Endothelial cell of umbilical vein (primary cell): ENCODE results near the gene RETREG3. TPM values are rescaled to one million over a fixed set of nuclear protein-coding genes. Genes with fewer than 3 reads are reported as not detected.

Experiments
- BruUV-seq: library from RNA; stranded (reverse); fragments of 400-500 nt; replicated peaks from 2 replicates; lab custom pipeline; 2021; lab: Mats Ljungman, UMichigan
- CTCF ChIA-PET: fragments of 300-600, 350-600 bp; sonication (Branson Sonifier 250); formaldehyde crosslinking; loops from one replicate; lab custom pipeline; 2021; ENCODE audit warnings: antibody characterized with exemption, inconsistent platforms; lab: Charles Lee
- POLR2A ChIA-PET: fragments of 300-600, 350-600 bp; sonication (Branson Sonifier 250); formaldehyde crosslinking; loops from one replicate; lab custom pipeline; 2021; ENCODE audit warnings: antibody characterized with exemption, inconsistent platforms; lab: Charles Lee
- DNase-seq: peaks from one replicate; pipeline ENCODE4 v3.0.0-alpha.2; 2011; ENCODE audit warnings: low read depth, low spot score
- FAIRE-seq: peaks from 2 replicates; lab custom pipeline; 2011; peaks lifted over from hg19 to GRCh38; lab: Jason Lieb, UNC
- H2AFZ ChIP-seq: 2 replicates; pipeline ENCODE4 v1.6.0; 2012; ENCODE audit warnings: low read depth, low read length, control low read depth, inconsistent platforms
- H3K27ac ChIP-seq: 2 replicates; pipeline ENCODE4 v1.5.1; 2011; ENCODE audit warnings: low read depth, mild to moderate bottlenecking, control low read depth, low read length, moderate library complexity; ENCODE audit not compliant: insufficient read depth
- H3K27me3 ChIP-seq, 2 experiments: 2 replicates each; pipeline versions ENCODE4 v1.6.0 to v1.6.1; 2011; ENCODE audit warnings: low read length in 2 of 2, mixed read lengths in 1 of 2; ENCODE audit not compliant: control insufficient read depth in 2 of 2, insufficient read depth in 2 of 2
- H3K36me3 ChIP-seq, 2 experiments: 2 replicates in 1 of 2; 3 replicates in 1 of 2; pipeline ENCODE4 v1.5.1; 2011; ENCODE audit warnings: low read length in 2 of 2, mild to moderate bottlenecking in 1 of 2, moderate library complexity in 1 of 2; ENCODE audit not compliant: control insufficient read depth in 2 of 2, insufficient read depth in 2 of 2; ENCODE audit errors: extremely low read depth in 1 of 2
- H3K4me1 ChIP-seq: 3 replicates; pipeline ENCODE4 v1.5.1; 2011; ENCODE audit warnings: mild to moderate bottlenecking, low read length; ENCODE audit not compliant: control insufficient read depth, insufficient read depth; ENCODE audit errors: extremely low read depth
- H3K4me2 ChIP-seq: 2 replicates; pipeline ENCODE4 v1.6.1; 2011; ENCODE audit warnings: low read length, control low read depth, mixed read lengths; ENCODE audit not compliant: insufficient read depth
- H3K4me3 ChIP-seq, 3 experiments: fragments of 200-600 bp in 1 of 3; sonication (generic), shearing (Covaris generic) in 1 of 3; replicated peaks in 1 of 3; 2 replicates each; pipeline ENCODE4 v1.5.1; 2011 to 2016; ENCODE audit warnings: control low read depth in 3 of 3, low read length in 3 of 3, mild to moderate bottlenecking in 2 of 3, inconsistent platforms in 1 of 3, low read depth in 1 of 3, moderate library complexity in 1 of 3; ENCODE audit not compliant: insufficient read depth in 1 of 3
- H3K79me2 ChIP-seq: 2 replicates; pipeline ENCODE4 v1.6.0; 2012; ENCODE audit warnings: low read length, inconsistent platforms; ENCODE audit not compliant: control insufficient read depth, insufficient read depth
- H3K9ac ChIP-seq: replicated peaks from 2 replicates; pipeline ENCODE3; 2011; ENCODE audit warnings: low read length, control low read depth; ENCODE audit not compliant: insufficient read depth; ENCODE audit errors: extremely low read depth
- H3K9me1 ChIP-seq: replicated peaks from 3 replicates; pipeline ENCODE4 v1.6.0; 2011; ENCODE audit warnings: mild to moderate bottlenecking, low read length; ENCODE audit not compliant: control insufficient read depth, insufficient read depth; ENCODE audit errors: extremely low read depth
- H3K9me3 ChIP-seq: replicated peaks from 2 replicates; pipeline ENCODE4 v1.5.1; 2012; ENCODE audit warnings: low read length, inconsistent platforms; ENCODE audit not compliant: control insufficient read depth, insufficient read depth
- H4K20me1 ChIP-seq: replicated peaks from 2 replicates; pipeline ENCODE3; 2011; ENCODE audit warnings: mild to moderate bottlenecking, low read length; ENCODE audit not compliant: control insufficient read depth, insufficient read depth; ENCODE audit errors: extremely low read depth
- EZH2 ChIP-seq: IDR thresholded peaks from 2 replicates; pipeline ENCODE4 v1.6.1; 2012; ENCODE audit warnings: borderline replicate concordance, low read depth, mild to moderate bottlenecking, moderate library complexity, low read length, inconsistent platforms; ENCODE audit not compliant: severe bottlenecking
- FOS ChIP-seq: IDR thresholded peaks from 2 replicates; pipeline ENCODE4 v1.6.1; 2011; ENCODE audit warnings: mild to moderate bottlenecking, low read length, moderate library complexity, borderline replicate concordance; ENCODE audit not compliant: insufficient read depth
- GATA2 ChIP-seq: IDR thresholded peaks from 2 replicates; pipeline ENCODE4 v1.7.0; 2011; ENCODE audit warnings: low read depth, mild to moderate bottlenecking, moderate library complexity, mixed read lengths, low read length; ENCODE audit not compliant: insufficient read length, insufficient read depth
- JUN ChIP-seq: IDR thresholded peaks from 2 replicates; pipeline ENCODE4 v1.6.1; 2011; ENCODE audit warnings: borderline replicate concordance, low read depth; ENCODE audit not compliant: insufficient read length, insufficient read depth
- MYC ChIP-seq: IDR thresholded peaks from one replicate; pipeline ENCODE4 v1.6.1; 2011; ENCODE audit warnings: mild to moderate bottlenecking, low read depth, low read length
- POLR2A ChIP-seq: IDR thresholded peaks from 2 replicates; pipeline ENCODE4 v1.6.1; 2012; ENCODE audit warnings: low read depth, mild to moderate bottlenecking, control low read depth, low read length
- POLR2AphosphoS5 ChIP-seq: IDR thresholded peaks from 2 replicates; pipeline ENCODE4 v1.6.1; 2012; ENCODE audit warnings: low read depth, mild to moderate bottlenecking, control low read depth, low read length, moderate library complexity; ENCODE audit not compliant: insufficient read depth
- dilution Hi-C: fragments of 300-500 bp; cut with MboI; formaldehyde crosslinking; loops from one replicate; pipeline ENCODE4 v1.15.0; 2019; ENCODE audit warnings: low sequenced_read_pairs; ENCODE audit not compliant: extremely low pct_ligation_motif_present
- intact Hi-C: fragments of 100-400 bp; cut with micrococcal nuclease; formaldehyde crosslinking; loops from one replicate; pipeline ENCODE4 v1.10.0; 2022
- polyA plus RNA-seq, 4 experiments: library from polyadenylated mRNA; depleted of rRNA in 3 of 4; stranded (reverse) in 3 of 4; unstranded in 1 of 4; fragments of >200 nt; gene quantifications; 2 replicates each; pipeline versions ENCODE4 v1.2.1 to v1.2.3, GENCODE V29; 2011 to 2012; ENCODE audit warnings: missing spikeins in 1 of 4
- total RNA-seq: library from RNA; stranded (reverse); gene quantifications from 2 replicates; pipeline ENCODE4 v1.2.3, GENCODE V29; 2021
- TF ChIP-seq, protein P1 (sequence below): IDR thresholded peaks from 2 replicates; pipeline ENCODE4 v1.6.1; 2011; ENCODE audit not compliant: insufficient read depth, insufficient read length
- TF ChIP-seq, protein P2 (sequence below), 2 donors: IDR thresholded peaks; 1 replicate in 1 of 2; 2 replicates in 1 of 2; pipeline ENCODE4 v1.5.1; 2011; ENCODE audit warnings: low read length in 2 of 2, mild to moderate bottlenecking in 2 of 2, moderate library complexity in 2 of 2, control low read depth in 1 of 2, inconsistent platforms in 1 of 2, low read depth in 1 of 2; ENCODE audit not compliant: insufficient read depth in 1 of 2; ENCODE audit errors: extremely low read depth in 1 of 2

Gene RETREG3
- total and polyA plus RNA-seq, 2 donors (not counting 3 experiments of a cell fraction or from before 2014, with no cell fraction given): 36.2 to 53.4 TPM

DNA sequence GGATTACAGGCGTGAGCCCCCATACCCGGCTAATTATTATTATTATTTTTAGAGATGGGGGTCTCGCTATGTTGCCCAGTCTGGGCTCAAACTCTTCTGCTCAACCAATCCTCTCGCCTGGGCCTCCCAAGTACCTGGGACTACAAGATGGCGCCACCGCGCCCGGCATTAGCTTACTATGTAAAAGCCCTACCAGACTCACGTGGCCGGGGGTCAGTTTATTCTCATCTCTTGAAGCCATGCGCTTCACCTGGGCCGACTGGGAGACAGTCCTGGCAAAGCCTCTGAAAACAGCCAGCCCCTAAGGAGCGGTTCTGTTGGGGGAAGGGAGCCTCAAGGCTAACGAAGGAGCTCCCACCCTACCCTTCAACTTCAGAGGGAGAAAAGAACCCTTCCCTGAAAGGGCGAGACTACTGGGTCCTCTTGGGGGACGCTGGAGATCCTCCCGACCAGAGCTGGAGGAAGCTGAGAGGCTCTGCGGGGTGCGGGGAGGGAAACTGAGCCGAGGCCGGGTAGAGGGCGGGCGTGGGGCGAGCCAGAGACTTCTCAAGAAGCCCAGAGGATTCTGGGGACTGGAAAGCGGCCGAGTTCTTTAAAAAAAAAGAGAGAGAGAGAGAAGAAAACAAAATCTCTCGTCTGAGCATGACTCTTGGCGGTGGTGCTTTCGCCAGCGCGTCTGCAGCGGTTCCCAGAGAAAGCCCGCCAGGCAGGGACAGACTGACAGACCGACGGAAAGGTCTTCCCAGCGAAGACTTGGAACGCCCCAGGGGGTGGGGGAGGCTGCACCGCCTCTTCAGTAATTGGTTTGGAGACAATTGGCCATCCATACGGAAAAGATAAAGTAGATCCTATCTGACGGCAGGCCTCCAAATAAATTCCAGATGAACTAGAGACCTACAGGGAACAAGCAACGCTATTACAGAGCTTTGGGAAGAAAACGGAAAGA lies 44.3 kb upstream of the RETREG3 start:
- no peaks in the 10 kb centered on the region for H3K36me3 ChIP-seq
- peaks cover 4% of the 10 kb centered on the region for H3K4me1 ChIP-seq
- no TSS peak for BruUV-seq
- no peaks in the 10 kb centered on the region for H4K20me1 ChIP-seq
- H3K4me3 ChIP-seq: peak overlapping the region; percentile 17 to 50 (median 22)
- DNase-seq (peak; percentile 39), FAIRE-seq (peak; percentile 74)
- dilution Hi-C loops: no loop called here
- H3K9ac ChIP-seq: peak overlapping the region; percentile 29
- CTCF ChIA-PET: interaction anchor here (1.4 kb wide), 2 partner anchors 23 to 75 kb away, joined by 5 to 9 read pairs; partner anchors contain the start of genes PLEKHH3 and PSMC3IP
- no peak overlapping the region for H3K27ac ChIP-seq
- POLR2A ChIA-PET: no interaction called here
- peak overlapping the region; percentile 91 for H2AFZ ChIP-seq
- H3K4me2 ChIP-seq: peak overlapping the region; percentile 88
- H3K27me3 ChIP-seq: no peaks in the 10 kb centered on the region
- TF ChIP-seq, protein P1, sequence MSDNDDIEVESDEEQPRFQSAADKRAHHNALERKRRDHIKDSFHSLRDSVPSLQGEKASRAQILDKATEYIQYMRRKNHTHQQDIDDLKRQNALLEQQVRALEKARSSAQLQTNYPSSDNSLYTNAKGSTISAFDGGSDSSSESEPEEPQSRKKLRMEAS: no peak
- TF ChIP-seq MYC (no peak), POLR2A (no peak), GATA2 (no peak), EZH2 (no peak), POLR2AphosphoS5 (no peak), FOS (no peak), JUN (no peak)
- TF ChIP-seq, protein P2, sequence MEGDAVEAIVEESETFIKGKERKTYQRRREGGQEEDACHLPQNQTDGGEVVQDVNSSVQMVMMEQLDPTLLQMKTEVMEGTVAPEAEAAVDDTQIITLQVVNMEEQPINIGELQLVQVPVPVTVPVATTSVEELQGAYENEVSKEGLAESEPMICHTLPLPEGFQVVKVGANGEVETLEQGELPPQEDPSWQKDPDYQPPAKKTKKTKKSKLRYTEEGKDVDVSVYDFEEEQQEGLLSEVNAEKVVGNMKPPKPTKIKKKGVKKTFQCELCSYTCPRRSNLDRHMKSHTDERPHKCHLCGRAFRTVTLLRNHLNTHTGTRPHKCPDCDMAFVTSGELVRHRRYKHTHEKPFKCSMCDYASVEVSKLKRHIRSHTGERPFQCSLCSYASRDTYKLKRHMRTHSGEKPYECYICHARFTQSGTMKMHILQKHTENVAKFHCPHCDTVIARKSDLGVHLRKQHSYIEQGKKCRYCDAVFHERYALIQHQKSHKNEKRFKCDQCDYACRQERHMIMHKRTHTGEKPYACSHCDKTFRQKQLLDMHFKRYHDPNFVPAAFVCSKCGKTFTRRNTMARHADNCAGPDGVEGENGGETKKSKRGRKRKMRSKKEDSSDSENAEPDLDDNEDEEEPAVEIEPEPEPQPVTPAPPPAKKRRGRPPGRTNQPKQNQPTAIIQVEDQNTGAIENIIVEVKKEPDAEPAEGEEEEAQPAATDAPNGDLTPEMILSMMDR (IDR thresholded peaks at IDR 0.05; ENCODE audit: extremely low read depth in 1 of 2, insufficient read depth in 1 of 2, low read depth in 1 of 2, low read length in 2 of 2): no peak
- intact Hi-C loops: no loop called here
- H3K79me2 ChIP-seq: no peaks in the 10 kb centered on the region
- no peaks in the 10 kb centered on the region for H3K9me3 ChIP-seq
- H3K9me1 ChIP-seq: no peaks in the 10 kb centered on the region
